ENCODE results near the gene CCDC158. TPM values are rescaled to one million over a fixed set of nuclear protein-coding genes. Genes with fewer than 3 reads are reported as not detected.

CCDC158 gene
- total RNA-seq, 2 donors from 2014 or later, result not detected

- H3K36me3 Mint-ChIP-seq, result peaks cover 15 to 22% of the 10 kb centered on the region in 2 donors
- no peak for DNase-seq (ENCODE audit: low spot score in 2 of 2)
- H3K9me3 Mint-ChIP-seq, result peaks cover 21 to 26% of the 10 kb centered on the region in 2 donors
- peak overlapping the region in 1 of 2 donors; percentile 10 for H3K27ac Mint-ChIP-seq
- peak; percentile 35 to 45 for ATAC-seq
Observed at GRCh38 chr4:76354517-76355473, 66.1 kb downstream of the CCDC158 start.

- H3K27ac Mint-ChIP-seq, result no peak overlapping the region
- no peak for ATAC-seq
- peaks cover 11 to 13% of the 10 kb centered on the region in 2 donors for H3K9me3 Mint-ChIP-seq
Observed at GRCh38 chr4:76342803-76343202, 78.1 kb downstream of the CCDC158 start.

GRCh38 chr4:76342191-76342590 lies 78.8 kb downstream of the CCDC158 start:
- DNase-seq (ENCODE audit: low spot score in 2 of 2) (no peak), ATAC-seq (no peak)
- H3K36me3 Mint-ChIP-seq, result peaks cover 6 to 11% of the 10 kb centered on the region in 2 donors
- H3K27ac Mint-ChIP-seq, result no peak overlapping the region
- peaks cover 5 to 7% of the 10 kb centered on the region in 2 donors for H3K9me3 Mint-ChIP-seq

More at GRCh38 chr4:76342803-76343202, 78.1 kb downstream of the CCDC158 start:
- peaks cover 6 to 14% of the 10 kb centered on the region in 2 donors for H3K36me3 Mint-ChIP-seq
- no peak for DNase-seq (ENCODE audit: low spot score in 2 of 2)

- DNase-seq (ENCODE audit: low spot score in 2 of 2), result no peak
- no peaks in the 10 kb centered on the region for H3K9me3 Mint-ChIP-seq
- peaks cover 6% of the 10 kb centered on the region in 2 donors for H3K36me3 Mint-ChIP-seq
- no peak overlapping the region for H3K27ac Mint-ChIP-seq
- ATAC-seq, result no peak
Observed at GRCh38 chr4:76341063-76341462, 79.9 kb downstream of the CCDC158 start.

GRCh38 chr4:76339364-76339763 lies 81.6 kb downstream of the CCDC158 start:
- no peaks in the 10 kb centered on the region for H3K36me3 Mint-ChIP-seq
- DNase-seq (ENCODE audit: low spot score in 2 of 2) (no peak), ATAC-seq (no peak)
- no peaks in the 10 kb centered on the region for H3K9me3 Mint-ChIP-seq
- no peak overlapping the region for H3K27ac Mint-ChIP-seq

GRCh38 chr4:76334885-76335284 lies 86.1 kb downstream of the CCDC158 start:
- Mint-ChIP-seq H3K27ac (no peak overlapping the region), H3K9me3 (no peaks in the 10 kb centered on the region), H3K36me3 (no peaks in the 10 kb centered on the region)
- DNase-seq (ENCODE audit: low spot score in 2 of 2), result no peak
- no peak for ATAC-seq

GRCh38 chr4:76326515-76326914 lies 94.4 kb downstream of the CCDC158 start:
- Mint-ChIP-seq H3K9me3 (peaks cover 8 to 27% of the 10 kb centered on the region in 2 donors), H3K27ac (no peak overlapping the region)

GRCh38 chr4:76325072-76325471 lies 95.9 kb downstream of the CCDC158 start:
- Mint-ChIP-seq H3K9me3 (peaks cover 15 to 33% of the 10 kb centered on the region in 2 donors), H3K36me3 (peaks cover 11 to 13% of the 10 kb centered on the region in 2 donors), H3K27ac (no peak overlapping the region)
- no peak for DNase-seq (ENCODE audit: low spot score in 2 of 2)
- ATAC-seq, result no peak

More at GRCh38 chr4:76326515-76326914, 94.4 kb downstream of the CCDC158 start:
- H3K36me3 Mint-ChIP-seq, result peaks cover 11 to 13% of the 10 kb centered on the region in 2 donors
- DNase-seq (ENCODE audit: low spot score in 2 of 2), result no peak
- no peak for ATAC-seq

GRCh38 chr4:76322236-76322635 lies 98.7 kb downstream of the CCDC158 start:
- Mint-ChIP-seq H3K36me3 (peaks cover 5 to 13% of the 10 kb centered on the region in 2 donors), H3K27ac (no peak overlapping the region), H3K9me3 (peaks cover 15 to 26% of the 10 kb centered on the region in 2 donors)
- no peak for DNase-seq (ENCODE audit: low spot score in 2 of 2)
- no peak for ATAC-seq

GRCh38 chr4:76316131-76316530 lies 104.8 kb downstream of the CCDC158 start:
- no peak for DNase-seq (ENCODE audit: low spot score in 2 of 2)
- Mint-ChIP-seq H3K27ac (no peak overlapping the region), H3K9me3 (peaks cover 23 to 31% of the 10 kb centered on the region in 2 donors), H3K36me3 (peaks cover 13 to 22% of the 10 kb centered on the region in 2 donors)
- no peak for ATAC-seq

- ATAC-seq (no peak), DNase-seq (ENCODE audit: low spot score in 2 of 2) (no peak)
- peaks cover 19 to 28% of the 10 kb centered on the region in 2 donors for H3K9me3 Mint-ChIP-seq
Observed at GRCh38 chr4:76315267-76315918, 105.5 kb downstream of the CCDC158 start.

GRCh38 chr4:76313547-76313946 lies 107.4 kb downstream of the CCDC158 start:
- peaks cover 15 to 21% of the 10 kb centered on the region in 2 donors for H3K9me3 Mint-ChIP-seq
- no peak for ATAC-seq

More at GRCh38 chr4:76315267-76315918, 105.5 kb downstream of the CCDC158 start:
- H3K36me3 Mint-ChIP-seq, result peaks cover 13 to 22% of the 10 kb centered on the region in 2 donors
- H3K27ac Mint-ChIP-seq, result no peak overlapping the region

GRCh38 chr4:76312457-76312856 lies 108.5 kb downstream of the CCDC158 start:
- peaks cover 13 to 22% of the 10 kb centered on the region in 2 donors for H3K36me3 Mint-ChIP-seq
- ATAC-seq (no peak), DNase-seq (ENCODE audit: low spot score in 2 of 2) (no peak)
- peaks cover 15 to 17% of the 10 kb centered on the region in 2 donors for H3K9me3 Mint-ChIP-seq
- H3K27ac Mint-ChIP-seq, result no peak overlapping the region

More at GRCh38 chr4:76313547-76313946, 107.4 kb downstream of the CCDC158 start:
- Mint-ChIP-seq H3K36me3 (peaks cover 13 to 22% of the 10 kb centered on the region in 2 donors), H3K27ac (no peak overlapping the region)
- no peak for DNase-seq (ENCODE audit: low spot score in 2 of 2)

GRCh38 chr4:76311896-76312331 lies 109.0 kb downstream of the CCDC158 start:
- DNase-seq (ENCODE audit: low spot score in 2 of 2) (no peak), ATAC-seq (no peak)
- H3K36me3 Mint-ChIP-seq, result peaks cover 11 to 19% of the 10 kb centered on the region in 2 donors
- peaks cover 12 to 14% of the 10 kb centered on the region in 2 donors for H3K9me3 Mint-ChIP-seq
- no peak overlapping the region for H3K27ac Mint-ChIP-seq

GRCh38 chr4:76310683-76311082 lies 110.3 kb downstream of the CCDC158 start:
- Mint-ChIP-seq H3K27ac (no peak overlapping the region), H3K36me3 (peaks cover 0 to 7% of the 10 kb centered on the region in 2 donors), H3K9me3 (peaks cover 4 to 5% of the 10 kb centered on the region in 2 donors)
- ATAC-seq, result no peak
- DNase-seq (ENCODE audit: low spot score in 2 of 2), result no peak

GRCh38 chr4:76309939-76310550 lies 110.9 kb downstream of the CCDC158 start:
- ATAC-seq (no peak), DNase-seq (ENCODE audit: low spot score in 2 of 2) (no peak)
- Mint-ChIP-seq H3K27ac (no peak overlapping the region), H3K9me3 (no peaks in the 10 kb centered on the region), H3K36me3 (peaks cover 0 to under 1% of the 10 kb centered on the region in 2 donors)
